Right renal cortex interstitium (tissue), 3 donors: Measurements from ENCODE around the gene RMND1. TPM values are rescaled to one million over a fixed set of nuclear protein-coding genes. Genes with fewer than 3 reads are reported as not detected.
A peak's percentile ranks its signal among the peaks of the same experiment; 100 is the strongest.
"Not testable (repeated sequence)": the region's sequence is repeated elsewhere in the genome, so short reads cannot be mapped to it uniquely, and the experiment has no call there.

Experiments
- DNase-seq, 3 donors: peaks; one replicate each; pipeline ENCODE4 v3.0.0-alpha.2; 2013; ENCODE audit warnings: low read depth in 3 of 3, low spot score in 2 of 3
- polyA plus RNA-seq, 3 donors: library from polyadenylated mRNA; unstranded; fragments of 120-200 nt; gene quantifications; one replicate each; pipeline ENCODE4 v1.2.1, GENCODE V29; 2013; ENCODE audit not compliant: insufficient read length in 3 of 3

Gene RMND1
- polyA plus RNA-seq, 3 donors = 45.4 to 62.1 (median 46.2) TPM

GRCh38 chr6:151455751-151456398, 3.9 kb upstream of the RMND1 start:
- DNase-seq = not testable (repeated sequence)

- DNase-seq = peak in 1 of 3 donors; percentile 10
These were observed 963 bp upstream of the RMND1 start for GRCh38 chr6:151452750-151453427.

DNA sequence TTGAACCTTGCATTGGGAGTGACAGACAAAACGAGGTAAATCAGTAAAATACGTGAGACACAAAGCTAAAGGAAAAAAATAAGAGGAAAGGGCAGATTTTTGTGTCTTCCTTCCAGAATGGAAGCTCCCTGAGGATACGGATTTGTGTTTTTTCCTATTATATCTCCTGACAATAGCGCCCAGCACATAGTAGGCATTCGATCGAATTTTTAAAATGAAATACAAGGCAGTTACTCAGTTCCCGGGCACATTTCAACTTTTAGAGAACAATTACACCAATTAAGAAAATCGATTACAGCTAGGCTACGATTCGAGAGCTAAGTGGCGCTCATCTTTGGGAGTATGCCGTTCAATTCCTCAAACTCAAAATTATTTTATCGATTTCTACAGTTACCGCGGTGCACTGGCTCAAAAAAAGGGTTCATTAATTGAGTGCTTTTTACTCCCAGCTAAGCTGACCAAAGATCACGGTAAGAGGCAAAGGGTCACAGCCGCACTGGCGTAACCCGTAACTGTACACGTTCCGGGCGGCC, 443 bp downstream of the RMND1 start:
- DNase-seq = no peak

DNA sequence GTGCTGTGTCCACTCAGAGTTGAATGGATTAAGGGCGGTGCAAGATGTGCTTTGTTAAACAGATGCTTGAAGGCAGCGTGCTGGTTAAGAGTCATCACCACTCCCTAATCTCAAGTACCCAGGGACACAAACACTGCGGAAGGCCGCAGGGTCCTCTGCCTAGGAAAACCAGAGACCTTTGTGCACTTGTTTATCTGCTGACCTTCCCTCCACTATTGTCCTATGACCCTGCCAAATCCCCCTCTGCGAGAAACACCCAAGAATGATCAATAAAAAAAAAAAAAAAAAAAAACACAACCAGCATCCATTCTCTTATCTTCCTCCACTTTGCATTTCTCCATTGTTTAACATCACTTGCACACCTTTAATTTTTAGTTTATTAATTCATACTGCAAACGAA, 998 bp downstream of the RMND1 start:
- DNase-seq = not testable (repeated sequence)

DNA sequence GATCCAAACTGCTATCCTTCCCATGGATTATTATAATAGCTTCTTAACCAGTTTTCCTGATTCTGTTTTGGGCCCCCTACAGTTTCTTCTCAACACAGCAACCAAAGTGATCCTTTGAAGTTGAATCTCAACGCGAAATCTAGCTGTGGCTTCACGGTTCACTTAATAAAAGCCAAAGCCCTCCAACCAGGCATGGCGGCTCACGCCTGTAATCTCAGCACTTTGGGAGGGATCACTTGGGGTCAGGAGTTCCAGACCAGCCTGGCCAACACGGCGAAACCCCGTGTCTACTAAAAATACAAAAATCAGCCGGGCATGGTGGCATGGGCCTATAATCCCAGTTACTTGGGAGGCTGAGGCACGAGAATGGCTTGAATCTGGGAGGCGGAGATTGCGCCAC, 3.3 kb downstream of the RMND1 start:
- no peak for DNase-seq

DNA sequence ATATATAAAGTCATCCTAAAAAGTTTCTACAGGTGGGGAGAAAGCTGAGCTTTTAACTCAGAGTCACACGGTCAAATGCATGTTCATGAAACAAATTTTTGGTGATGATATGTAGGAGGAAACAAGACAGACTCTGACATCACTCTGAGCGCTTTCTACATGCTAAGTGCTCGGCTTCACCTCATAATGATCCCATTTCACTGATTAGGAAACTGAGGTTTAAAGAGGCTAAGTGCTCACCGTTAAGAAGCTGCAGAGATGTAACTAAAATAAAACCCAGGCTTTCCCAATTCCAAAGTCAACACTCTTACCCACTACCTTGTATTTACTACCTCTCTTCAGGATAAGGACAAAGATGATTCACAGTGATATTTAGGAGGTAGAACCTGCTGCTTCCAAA, 4.7 kb downstream of the RMND1 start:
- DNase-seq = no peak

GRCh38 chr6:151445482-151445881, 6.4 kb downstream of the RMND1 start:
- no peak for DNase-seq

GRCh38 chr6:151443911-151444621, 7.9 kb downstream of the RMND1 start:
- DNase-seq = no peak

DNA sequence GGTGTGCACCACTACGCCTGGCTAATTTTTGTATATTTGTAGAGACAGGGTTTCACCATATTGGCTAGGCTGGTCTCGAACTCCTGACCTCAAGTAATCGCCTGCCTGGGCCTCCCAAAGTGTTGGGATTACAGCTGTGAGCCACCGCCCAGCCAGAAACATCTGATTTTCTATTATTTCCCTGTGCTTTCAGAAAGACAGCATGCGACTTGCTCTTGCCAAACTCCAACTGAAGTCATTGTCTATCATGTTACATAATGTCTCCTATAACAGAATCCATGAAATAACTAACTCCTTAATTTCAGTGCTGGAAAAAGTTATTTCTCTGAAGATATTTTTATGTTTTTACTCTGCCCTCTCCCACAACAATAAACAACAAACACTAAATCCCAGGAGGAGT, 8.5 kb downstream of the RMND1 start:
- DNase-seq = no peak

DNA sequence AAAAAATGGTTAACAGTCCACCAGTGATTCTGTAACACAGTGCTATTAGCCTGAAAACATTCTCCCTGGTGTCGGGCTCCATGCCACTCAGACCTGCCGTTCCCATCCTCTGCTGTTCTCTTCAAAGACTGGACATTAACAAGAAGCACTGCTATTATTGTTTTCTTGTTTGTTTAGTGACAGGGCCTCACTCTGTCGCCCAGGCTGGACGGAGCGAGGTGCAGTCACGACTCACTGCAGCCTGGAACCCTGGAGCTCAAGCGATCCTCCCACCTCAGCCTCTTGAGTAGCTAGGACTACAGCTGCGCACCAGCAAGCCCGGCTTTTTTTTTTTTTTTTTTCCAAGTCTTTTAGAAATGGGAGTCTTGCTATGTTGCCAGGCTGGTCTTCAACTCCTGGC, 9.6 kb downstream of the RMND1 start:
- DNase-seq = no peak

DNA sequence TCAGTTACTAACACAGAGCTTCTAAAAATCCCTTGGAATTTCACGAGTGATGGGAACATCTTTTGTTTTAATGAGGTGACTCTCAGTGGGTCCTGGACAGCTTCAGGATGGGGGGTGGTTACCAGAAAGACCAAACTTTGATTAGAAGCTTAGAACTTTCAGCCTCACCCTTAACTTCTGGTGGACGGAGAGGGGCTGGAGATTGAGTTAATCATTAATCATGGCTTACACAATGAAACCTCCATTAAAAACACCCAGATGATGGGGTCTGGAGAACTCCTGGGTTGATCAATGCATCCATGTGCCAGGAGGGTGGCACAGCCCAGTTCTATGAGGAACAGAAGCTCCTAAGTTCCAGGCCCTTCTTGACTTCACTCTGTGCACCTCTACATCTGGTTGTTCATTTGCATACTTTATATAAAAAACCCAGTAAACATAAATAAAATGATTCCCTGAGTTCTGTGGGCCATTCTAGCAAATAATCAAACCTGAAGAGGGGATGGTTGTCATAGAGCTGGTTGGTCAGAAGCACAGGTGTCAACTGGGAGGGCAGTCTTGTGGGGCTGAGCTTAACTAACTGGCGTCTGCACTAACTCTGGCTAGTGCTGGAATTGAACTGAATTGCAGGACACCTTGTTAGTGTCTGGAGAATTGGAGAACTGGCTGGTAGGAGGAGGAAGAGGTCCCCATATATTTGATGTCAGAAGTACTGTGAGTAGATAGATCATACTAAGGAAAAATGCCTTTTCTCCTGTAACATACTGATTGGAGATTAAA, 10.3 kb downstream of the RMND1 start:
- no peak for DNase-seq

- DNase-seq = no peak
These were observed 11.0 kb downstream of the RMND1 start for GRCh38 chr6:151440930-151441329.

DNA sequence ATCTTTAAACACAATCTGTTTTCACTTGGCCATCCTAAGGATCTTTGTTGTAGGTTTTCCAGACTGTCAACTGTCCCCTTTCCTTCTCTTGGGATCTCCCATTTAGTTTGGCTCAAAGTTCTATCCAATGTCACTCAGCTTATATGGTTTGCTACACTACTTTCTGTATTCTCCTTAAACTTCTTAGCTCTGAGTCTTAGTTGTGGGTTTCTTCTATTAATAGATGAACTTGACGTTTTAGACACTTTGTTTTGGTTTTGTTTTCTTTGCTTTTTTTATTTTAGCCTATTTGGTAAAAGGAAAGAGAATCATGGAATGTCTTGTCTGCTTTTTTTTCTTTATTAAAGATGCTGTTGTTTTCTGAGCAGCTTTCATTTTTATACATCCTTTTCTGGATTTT, 11.4 kb downstream of the RMND1 start:
- DNase-seq = no peak

GRCh38 chr6:151437401-151437800, 14.5 kb downstream of the RMND1 start:
- no peak for DNase-seq

- peak in 1 of 3 donors; percentile 21 for DNase-seq
These were observed 15.1 kb downstream of the RMND1 start for GRCh38 chr6:151436802-151437201.

DNA sequence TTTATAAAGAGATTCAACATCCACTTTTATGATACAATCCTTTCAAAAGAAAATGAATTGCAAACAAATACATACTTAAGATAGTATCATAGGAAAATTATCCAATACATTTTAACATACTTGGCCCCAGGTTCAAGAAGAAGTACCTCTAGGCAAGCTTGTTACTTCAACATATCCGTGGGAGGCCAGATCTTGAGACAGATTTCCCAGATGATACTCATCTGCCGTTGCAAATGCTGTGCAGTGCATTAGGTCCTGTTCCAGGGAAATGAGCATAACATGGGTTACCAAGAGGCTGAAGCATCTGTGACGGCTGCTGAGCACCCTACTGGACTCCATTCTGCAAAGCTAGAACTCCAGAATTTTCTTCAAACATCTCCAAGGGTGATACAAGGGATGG, 15.6 kb downstream of the RMND1 start:
- no peak for DNase-seq

GRCh38 chr6:151434369-151434768, 17.6 kb downstream of the RMND1 start:
- no peak for DNase-seq

- DNase-seq = no peak
These were observed 19.3 kb downstream of the RMND1 start for GRCh38 chr6:151432651-151433050.

DNA sequence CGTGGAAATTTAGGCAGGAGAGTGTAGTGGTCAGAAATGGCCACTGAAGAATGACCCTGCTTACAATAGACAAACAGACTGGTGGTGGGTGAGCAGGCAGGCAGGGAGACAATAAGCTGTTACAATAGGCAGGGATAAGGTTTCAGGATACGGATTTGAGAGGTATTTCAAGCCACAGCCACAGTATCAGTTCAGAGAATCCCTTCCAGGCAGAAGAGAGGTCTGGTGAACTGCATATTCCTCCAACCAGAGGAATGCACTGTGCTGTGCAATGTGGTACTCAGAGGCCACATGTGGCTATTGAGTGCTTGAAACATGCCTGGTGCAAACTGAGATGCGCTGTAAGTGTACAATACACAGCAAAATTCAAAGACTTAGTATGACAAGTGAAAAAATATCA, 20.6 kb downstream of the RMND1 start:
- no peak for DNase-seq

DNA sequence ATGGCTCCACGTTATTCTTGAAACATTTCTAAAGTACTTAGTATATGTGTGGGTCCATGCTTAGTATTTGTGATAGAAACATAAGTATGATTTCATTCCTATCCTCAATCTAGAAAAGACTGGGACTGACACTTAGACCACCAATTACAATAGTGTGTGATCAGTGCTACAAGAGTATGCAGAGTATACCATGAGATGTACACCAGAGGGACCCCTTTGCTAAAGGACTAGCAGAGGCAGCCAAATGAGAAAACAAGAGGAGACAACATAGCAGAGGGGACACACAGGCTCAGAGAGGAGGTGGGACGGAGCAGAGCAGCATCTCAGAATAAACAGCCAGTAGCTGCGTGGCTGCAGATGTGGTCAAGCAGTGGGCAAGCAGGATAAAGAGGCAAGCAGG, 21.0 kb downstream of the RMND1 start:
- DNase-seq = no peak
